SU-DHL-6 (cell line): Measurements from ENCODE around the gene RMND5B.
"Not testable (repeated sequence)": the region's sequence is repeated elsewhere in the genome, so short reads cannot be mapped to it uniquely, and the experiment has no call there.

Source experiments
- H2AFZ ChIP-seq: fragments of 200-600 bp; sonication (generic); 2 replicates; pipeline ENCODE4 v1.6.1; 2014; ENCODE audit warnings: low read depth, mild to moderate bottlenecking, moderate library complexity, mixed read lengths, antibody characterized with exemption, low read length; ENCODE audit not compliant: severe bottlenecking
- H3F3A ChIP-seq: fragments of 200-600 bp; shearing (Covaris generic); 2 replicates; pipeline ENCODE4 v1.6.0; 2016; ENCODE audit warnings: antibody characterized with exemption, mild to moderate bottlenecking; ENCODE audit not compliant: insufficient read depth
- H3K27ac ChIP-seq: fragments of 200-600 bp; sonication (generic); 2 replicates; pipeline ENCODE4 v1.5.1; 2016; ENCODE audit warnings: low read depth, mild to moderate bottlenecking, low read length, moderate library complexity, mixed read lengths
- H3K27me3 ChIP-seq: fragments of 200-600 bp; sonication (generic), shearing (Covaris generic); 2 replicates; pipeline ENCODE4 v1.6.0; 2014; ENCODE audit warnings: mild to moderate bottlenecking, low read length
- H3K36me3 ChIP-seq: fragments of 200-600 bp; sonication (generic); 2 replicates; pipeline ENCODE4 v1.6.1; 2014; ENCODE audit warnings: mild to moderate bottlenecking, low read length, mixed read lengths
- H3K4me2 ChIP-seq: fragments of 300-600, 200-600 bp; shearing (Covaris generic), sonication (generic); 2 replicates; pipeline ENCODE4 v1.6.0; 2014; ENCODE audit warnings: low read length, low read depth, mild to moderate bottlenecking; ENCODE audit not compliant: poor library complexity, severe bottlenecking
- H3K4me3 ChIP-seq: fragments of 200-600 bp; sonication (generic); 2 replicates; pipeline ENCODE4 v1.5.1; 2014; ENCODE audit warnings: antibody characterized with exemption, low read length, mild to moderate bottlenecking, mixed read lengths; ENCODE audit not compliant: insufficient read depth, poor library complexity, severe bottlenecking
- H3K79me2 ChIP-seq: fragments of 200-600 bp; sonication (generic); 2 replicates; pipeline ENCODE4 v1.6.1; 2014; ENCODE audit warnings: mild to moderate bottlenecking, low read length, moderate library complexity; ENCODE audit not compliant: insufficient read depth
- H3K9ac ChIP-seq: fragments of 200-600 bp; sonication (generic); 2 replicates; pipeline ENCODE4 v1.7.0; 2014; ENCODE audit warnings: mild to moderate bottlenecking, low read length
- H3K9me2 ChIP-seq: fragments of 200-600 bp; sonication (generic); replicated peaks from 2 replicates; pipeline ENCODE4 v1.6.1; 2014; ENCODE audit warnings: low read length; ENCODE audit not compliant: insufficient read depth
- H3K9me3 ChIP-seq: fragments of 200-600 bp; sonication (generic); 2 replicates; pipeline ENCODE4 v1.6.1; 2014; ENCODE audit warnings: low read length, mixed read lengths; ENCODE audit not compliant: insufficient read depth
- H4K20me1 ChIP-seq: fragments of 200-600 bp; sonication (generic); 2 replicates; pipeline ENCODE4 v1.6.1; 2014; ENCODE audit warnings: low read depth, mild to moderate bottlenecking, antibody characterized with exemption, low read length, moderate library complexity, mixed read lengths
- EZH2phosphoT487 ChIP-seq: fragments of 200-600 bp; sonication (generic), shearing (Covaris generic); conservative IDR thresholded peaks from 2 replicates; pipeline ENCODE4 v1.6.1; 2018; ENCODE audit warnings: mild to moderate bottlenecking, antibody characterized with exemption, low read length, moderate library complexity, mixed read lengths
- TF ChIP-seq, protein P1 (sequence below): fragments of 200-600 bp; sonication (generic); IDR thresholded peaks from one replicate; pipeline ENCODE4 v1.5.1; 2017; ENCODE audit warnings: antibody characterized with exemption, mild to moderate bottlenecking, low read length, moderate library complexity; ENCODE audit not compliant: insufficient read depth, poor library complexity, severe bottlenecking

Gene RMND5B

DNA sequence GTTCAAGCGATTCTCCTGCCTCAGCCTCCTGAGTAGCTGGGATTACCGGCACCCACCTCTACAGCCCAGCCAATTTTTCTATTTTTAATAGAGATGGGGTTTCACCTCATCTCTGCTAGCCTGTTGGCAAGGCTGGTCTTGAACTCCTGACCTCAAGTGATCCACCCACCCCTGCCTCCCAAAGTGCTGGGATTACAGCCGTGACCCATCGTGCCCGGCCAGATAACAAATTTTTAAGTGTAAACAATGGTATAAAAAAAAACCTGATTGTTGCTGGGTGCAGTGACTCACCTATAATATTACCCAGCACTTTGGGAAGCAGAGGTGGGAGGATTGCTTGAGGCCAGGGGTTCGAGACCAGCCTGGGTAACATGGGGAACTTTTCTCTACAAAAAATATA lies 45.5 kb upstream of the RMND5B start:
- Histone ChIP-seq H3K9me2 (no peaks in the 10 kb centered on the region), H3K9ac (no peak overlapping the region), H3F3A (no peaks in the 10 kb centered on the region), H4K20me1 (no peaks in the 10 kb centered on the region), H3K27me3 (no peaks in the 10 kb centered on the region), H3K79me2 (no peaks in the 10 kb centered on the region), H3K9me3 (no peaks in the 10 kb centered on the region), H3K27ac (no peak overlapping the region), H3K4me3 (no peak overlapping the region), H2AFZ (no peak overlapping the region), H3K36me3 (no peaks in the 10 kb centered on the region), H3K4me2 (no peak overlapping the region)
- TF ChIP-seq, protein P1, sequence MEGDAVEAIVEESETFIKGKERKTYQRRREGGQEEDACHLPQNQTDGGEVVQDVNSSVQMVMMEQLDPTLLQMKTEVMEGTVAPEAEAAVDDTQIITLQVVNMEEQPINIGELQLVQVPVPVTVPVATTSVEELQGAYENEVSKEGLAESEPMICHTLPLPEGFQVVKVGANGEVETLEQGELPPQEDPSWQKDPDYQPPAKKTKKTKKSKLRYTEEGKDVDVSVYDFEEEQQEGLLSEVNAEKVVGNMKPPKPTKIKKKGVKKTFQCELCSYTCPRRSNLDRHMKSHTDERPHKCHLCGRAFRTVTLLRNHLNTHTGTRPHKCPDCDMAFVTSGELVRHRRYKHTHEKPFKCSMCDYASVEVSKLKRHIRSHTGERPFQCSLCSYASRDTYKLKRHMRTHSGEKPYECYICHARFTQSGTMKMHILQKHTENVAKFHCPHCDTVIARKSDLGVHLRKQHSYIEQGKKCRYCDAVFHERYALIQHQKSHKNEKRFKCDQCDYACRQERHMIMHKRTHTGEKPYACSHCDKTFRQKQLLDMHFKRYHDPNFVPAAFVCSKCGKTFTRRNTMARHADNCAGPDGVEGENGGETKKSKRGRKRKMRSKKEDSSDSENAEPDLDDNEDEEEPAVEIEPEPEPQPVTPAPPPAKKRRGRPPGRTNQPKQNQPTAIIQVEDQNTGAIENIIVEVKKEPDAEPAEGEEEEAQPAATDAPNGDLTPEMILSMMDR = no peak
- no peak for TF ChIP-seq EZH2phosphoT487

DNA sequence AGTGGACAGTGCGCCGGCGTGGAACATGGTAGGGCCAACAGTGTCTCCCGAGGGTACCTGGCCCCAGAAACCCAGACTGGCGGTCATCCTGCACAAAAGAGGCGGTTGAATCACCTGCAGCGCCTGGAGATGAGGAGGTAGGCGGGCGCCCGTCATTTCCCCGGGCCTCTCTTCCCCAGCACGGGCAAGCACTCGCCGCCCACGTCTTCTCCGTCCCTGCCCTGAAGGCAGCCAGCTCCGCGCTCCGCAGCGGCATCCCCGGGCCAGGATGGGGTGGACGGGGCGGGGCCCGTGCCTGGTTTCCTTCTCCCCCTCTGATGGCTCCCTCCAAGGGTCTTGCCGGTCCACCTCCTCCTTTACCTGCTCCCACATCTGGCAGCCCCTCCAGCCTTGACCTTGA lies 44.5 kb upstream of the RMND5B start:
- H3K36me3 ChIP-seq = no peaks in the 10 kb centered on the region
- H3K9me2 ChIP-seq = no peaks in the 10 kb centered on the region
- H3K27ac ChIP-seq = no peak overlapping the region
- H3K79me2 ChIP-seq = no peaks in the 10 kb centered on the region
- no peak overlapping the region for H3K9ac ChIP-seq
- no peaks in the 10 kb centered on the region for H3F3A ChIP-seq
- no peaks in the 10 kb centered on the region for H3K9me3 ChIP-seq
- TF ChIP-seq EZH2phosphoT487 = no peak
- TF ChIP-seq, protein P1 = no peak
- no peak overlapping the region for H3K4me2 ChIP-seq
- no peaks in the 10 kb centered on the region for H4K20me1 ChIP-seq
- no peaks in the 10 kb centered on the region for H3K27me3 ChIP-seq
- no peak overlapping the region for H3K4me3 ChIP-seq
- no peak overlapping the region for H2AFZ ChIP-seq

DNA sequence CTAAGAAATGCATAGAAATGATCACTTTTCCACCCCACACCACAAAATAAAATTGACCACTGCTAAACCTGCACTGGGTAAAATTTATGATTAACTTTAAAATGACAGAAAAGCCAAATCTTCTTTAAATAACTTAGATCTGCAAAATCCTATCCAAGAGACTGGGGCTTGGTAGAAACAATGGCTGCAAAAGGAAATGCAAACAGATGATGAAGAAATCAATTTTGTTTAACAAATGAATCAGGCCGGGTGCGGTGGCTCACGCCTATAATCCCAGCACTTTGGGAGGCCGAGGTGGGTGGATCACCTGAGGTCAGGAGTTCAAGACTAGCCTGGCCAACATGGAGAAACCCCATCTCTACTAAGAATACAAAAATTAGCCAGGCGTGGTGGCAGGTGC lies 43.6 kb upstream of the RMND5B start:
- H3K9me3 ChIP-seq, H3K9ac ChIP-seq, H3K4me3 ChIP-seq, H3K4me2 ChIP-seq, H3F3A ChIP-seq, H3K9me2 ChIP-seq, H3K36me3 ChIP-seq, H3K27ac ChIP-seq, H4K20me1 ChIP-seq, H3K79me2 ChIP-seq, H3K27me3 ChIP-seq, H2AFZ ChIP-seq: not testable (repeated sequence)

DNA sequence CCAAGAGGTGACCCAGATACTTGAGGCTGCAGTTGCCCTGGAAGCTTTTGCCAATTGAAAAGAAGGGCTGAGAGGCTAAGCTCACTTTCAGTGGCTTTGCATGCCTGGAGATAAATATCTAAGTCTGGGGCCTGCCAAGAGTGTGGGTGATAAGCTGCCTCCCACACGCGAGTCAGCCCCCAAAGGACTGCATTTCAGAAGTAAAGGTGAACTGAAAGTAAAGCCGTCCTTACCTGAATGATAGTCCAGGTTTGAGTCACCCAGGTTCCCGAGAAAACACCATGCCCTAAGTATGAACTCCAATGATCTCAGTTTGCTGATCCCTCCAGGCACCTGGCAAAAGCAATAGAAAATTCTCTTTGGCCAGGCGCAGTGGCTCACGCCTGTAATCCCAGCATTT lies 40.0 kb upstream of the RMND5B start:
- H3K4me3 ChIP-seq = no peak overlapping the region
- no peak overlapping the region for H3K9ac ChIP-seq
- H4K20me1 ChIP-seq = no peaks in the 10 kb centered on the region
- H3K9me2 ChIP-seq = no peaks in the 10 kb centered on the region
- no peaks in the 10 kb centered on the region for H3K9me3 ChIP-seq
- no peaks in the 10 kb centered on the region for H3K36me3 ChIP-seq
- H3K27ac ChIP-seq = no peak overlapping the region
- H2AFZ ChIP-seq = no peak overlapping the region
- no peaks in the 10 kb centered on the region for H3F3A ChIP-seq
- no peaks in the 10 kb centered on the region for H3K27me3 ChIP-seq
- H3K79me2 ChIP-seq = no peaks in the 10 kb centered on the region
- no peak for TF ChIP-seq EZH2phosphoT487
- TF ChIP-seq, protein P1 = no peak
- no peak overlapping the region for H3K4me2 ChIP-seq
